GM10248 (cell line): ENCODE results near the gene CLASP1.
"Not testable (repeated sequence)": the region's sequence is repeated elsewhere in the genome, so short reads cannot be mapped to it uniquely, and the experiment has no call there.

ENCODE experiments used
- CTCF ChIA-PET: fragments of 300-600 bp; sonication (Branson Sonifier 250); formaldehyde crosslinking; extraction: SDS; loops from one replicate; lab custom pipeline; 2021; ENCODE audit warnings: antibody characterized with exemption; lab: Yijun Ruan, JAX
- POLR2A ChIA-PET: fragments of 350-650 bp; sonication (Branson Sonifier 250); formaldehyde crosslinking; extraction: SDS; loops from one replicate; lab custom pipeline; 2020; ENCODE audit warnings: antibody characterized with exemption; lab: Yijun Ruan, JAX
- DNase-seq: peaks from one replicate; pipeline ENCODE4 v3.0.0; 2012; ENCODE audit errors: extremely low spot score
- TF ChIP-seq, protein P1 (sequence below): IDR thresholded peaks from 2 replicates; pipeline ENCODE4 v1.5.1; 2012; ENCODE audit warnings: mild to moderate bottlenecking, low read depth; ENCODE audit errors: extremely low read depth, missing control alignments, control extremely low read depth

Gene CLASP1

GRCh38 chr2:121640380-121641316 lies 8.6 kb downstream of the CLASP1 start:
- DNase-seq = no peak
- CTCF ChIA-PET = interaction anchor here (1.1 to 1.3 kb wide), 3 partner anchors 10 to 94 kb away, joined by 3 read pairs; no protein-coding TSS in a partner anchor
- POLR2A ChIA-PET = interaction anchor here (0.6 to 0.7 kb wide), 2 partner anchors 9 to 110 kb away, joined by 3 read pairs; partner anchors contain the start of genes CLASP1 and RNU4ATAC
- TF ChIP-seq, protein P1, sequence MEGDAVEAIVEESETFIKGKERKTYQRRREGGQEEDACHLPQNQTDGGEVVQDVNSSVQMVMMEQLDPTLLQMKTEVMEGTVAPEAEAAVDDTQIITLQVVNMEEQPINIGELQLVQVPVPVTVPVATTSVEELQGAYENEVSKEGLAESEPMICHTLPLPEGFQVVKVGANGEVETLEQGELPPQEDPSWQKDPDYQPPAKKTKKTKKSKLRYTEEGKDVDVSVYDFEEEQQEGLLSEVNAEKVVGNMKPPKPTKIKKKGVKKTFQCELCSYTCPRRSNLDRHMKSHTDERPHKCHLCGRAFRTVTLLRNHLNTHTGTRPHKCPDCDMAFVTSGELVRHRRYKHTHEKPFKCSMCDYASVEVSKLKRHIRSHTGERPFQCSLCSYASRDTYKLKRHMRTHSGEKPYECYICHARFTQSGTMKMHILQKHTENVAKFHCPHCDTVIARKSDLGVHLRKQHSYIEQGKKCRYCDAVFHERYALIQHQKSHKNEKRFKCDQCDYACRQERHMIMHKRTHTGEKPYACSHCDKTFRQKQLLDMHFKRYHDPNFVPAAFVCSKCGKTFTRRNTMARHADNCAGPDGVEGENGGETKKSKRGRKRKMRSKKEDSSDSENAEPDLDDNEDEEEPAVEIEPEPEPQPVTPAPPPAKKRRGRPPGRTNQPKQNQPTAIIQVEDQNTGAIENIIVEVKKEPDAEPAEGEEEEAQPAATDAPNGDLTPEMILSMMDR = no peak

- DNase-seq, POLR2A ChIA-PET: not testable (repeated sequence)
- CTCF ChIA-PET = interaction anchor here (1.1 to 1.3 kb wide), 3 partner anchors 11 to 94 kb away, joined by 3 read pairs; no protein-coding TSS in a partner anchor
These were observed 9.4 kb downstream of the CLASP1 start for GRCh38 chr2:121639846-121640245.

GRCh38 chr2:121638333-121638732 lies 10.9 kb downstream of the CLASP1 start:
- DNase-seq = no peak
- POLR2A ChIA-PET = no interaction called here
- TF ChIP-seq, protein P1 = no peak
- CTCF ChIA-PET = no interaction called here

- TF ChIP-seq, protein P1 = no peak
- ChIA-PET CTCF (interaction anchor here (1.1 to 1.3 kb wide), 2 partner anchors 7 to 9 kb away, joined by 3 to 4 read pairs; no protein-coding TSS in a partner anchor), POLR2A (interaction anchor here (1.0 kb wide), 1 partner anchor 14 kb away, joined by 4 read pairs; the partner anchor contains the start of gene CLASP1)
- no peak for DNase-seq
These were observed 13.9 kb downstream of the CLASP1 start for GRCh38 chr2:121635371-121635770.

DNA sequence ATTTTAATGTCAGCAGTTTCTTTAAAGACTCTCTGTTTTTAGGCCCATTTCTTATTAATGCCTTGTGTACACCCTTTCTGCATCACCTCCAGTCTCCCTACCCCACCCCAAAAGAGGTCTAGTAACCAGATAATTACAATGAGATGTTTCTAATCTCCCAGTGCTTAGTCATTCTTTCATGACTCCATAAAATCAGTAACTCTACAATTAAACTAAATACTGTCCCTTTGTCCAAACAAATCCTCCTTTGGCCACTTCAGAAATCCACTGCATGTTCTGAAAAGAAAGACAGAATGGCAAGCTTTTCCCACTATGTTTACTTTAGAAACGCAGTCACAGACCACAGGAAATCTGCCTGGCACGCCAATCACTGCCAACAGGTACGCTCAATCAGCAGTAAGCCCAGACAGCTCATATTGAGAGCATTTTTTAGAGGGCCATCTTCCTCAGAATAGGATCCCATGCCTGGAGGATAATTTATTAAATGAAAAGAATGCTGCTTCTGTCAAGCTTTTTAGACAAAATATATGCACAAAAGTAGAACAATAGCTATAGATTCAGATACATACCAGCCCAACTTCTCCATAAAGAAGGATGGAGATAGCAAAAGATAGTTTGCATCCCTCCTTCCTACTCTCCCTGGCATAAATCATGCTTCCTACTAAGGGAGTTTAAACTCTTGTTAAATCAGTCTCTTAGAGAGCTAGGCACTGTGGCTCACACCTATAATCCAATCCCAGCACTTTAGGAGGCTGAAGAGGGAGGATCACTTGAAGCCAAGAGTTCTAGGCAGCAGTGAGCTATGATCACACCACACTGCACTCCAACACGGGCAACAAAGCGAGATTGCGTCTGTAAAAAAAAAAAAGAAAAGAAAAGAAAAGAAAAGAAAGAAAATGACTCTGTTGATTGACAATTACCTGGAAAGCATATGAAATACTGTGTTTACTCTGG lies 14.6 kb downstream of the CLASP1 start:
- ChIA-PET CTCF (interaction anchor here (0.9 to 1.8 kb wide), 5 partner anchors 8 to 17 kb away, joined by 3 to 5 read pairs (median 4); no protein-coding TSS in a partner anchor), POLR2A (interaction anchor here (1.0 kb wide), 1 partner anchor 13 kb away, joined by 3 read pairs; no protein-coding TSS in a partner anchor)
- no peak for DNase-seq
- TF ChIP-seq, protein P1 = no peak

- ChIA-PET POLR2A (no interaction called here), CTCF (interaction anchor here (0.9 to 1.8 kb wide), 3 partner anchors 9 to 16 kb away, joined by 3 to 5 read pairs (median 4); no protein-coding TSS in a partner anchor)
- TF ChIP-seq, protein P1 = no peak
- no peak for DNase-seq
These were observed 15.8 kb downstream of the CLASP1 start for GRCh38 chr2:121633463-121633862.
